ELR (cell line): ENCODE data around the gene TCEANC.
A peak's percentile ranks its signal among the peaks of the same experiment; 100 is the strongest.
"Not testable (repeated sequence)": the region's sequence is repeated elsewhere in the genome, so short reads cannot be mapped to it uniquely, and the experiment has no call there.

ENCODE experiments used
- DNase-seq: peaks from one replicate; pipeline ENCODE4 v3.0.0-alpha.2; 2015; ENCODE audit warnings: low read depth

Gene TCEANC

GRCh38 chrX:13658602-13659001 lies 5.7 kb downstream of the TCEANC start:
- peak; percentile 64 for DNase-seq

- peak; percentile 73 for DNase-seq
These were observed 6.1 kb downstream of the TCEANC start for GRCh38 chrX:13659063-13659462.

- no peak for DNase-seq
These were observed 8.9 kb downstream of the TCEANC start for GRCh38 chrX:13661735-13662288.

GRCh38 chrX:13662355-13662791 lies 9.4 kb downstream of the TCEANC start:
- DNase-seq, result peak; percentile 13

GRCh38 chrX:13664020-13664419 lies 11.1 kb downstream of the TCEANC start:
- no peak for DNase-seq

GRCh38 chrX:13666836-13667235 lies 13.9 kb downstream of the TCEANC start:
- DNase-seq, result no peak

GRCh38 chrX:13667919-13668318 lies 15.0 kb downstream of the TCEANC start:
- DNase-seq, result no peak

GRCh38 chrX:13669246-13669737 lies 16.4 kb downstream of the TCEANC start:
- DNase-seq, result peak; percentile 83

- DNase-seq, result not testable (repeated sequence)
These were observed 16.8 kb downstream of the TCEANC start for GRCh38 chrX:13669755-13670154.

- DNase-seq, result no peak
These were observed 17.3 kb downstream of the TCEANC start for GRCh38 chrX:13670197-13670596.

- DNase-seq, result no peak
These were observed 20.1 kb downstream of the TCEANC start for GRCh38 chrX:13673016-13673415.

GRCh38 chrX:13676885-13677284 lies 23.9 kb downstream of the TCEANC start:
- DNase-seq, result no peak

- not testable (repeated sequence) for DNase-seq
These were observed 26.8 kb downstream of the TCEANC start for GRCh38 chrX:13679700-13680099.

- no peak for DNase-seq
These were observed 28.7 kb downstream of the TCEANC start for GRCh38 chrX:13681595-13681994.

GRCh38 chrX:13684361-13684760 lies 31.4 kb downstream of the TCEANC start:
- DNase-seq, result no peak

GRCh38 chrX:13685126-13685763 lies 32.3 kb downstream of the TCEANC start:
- peak; percentile 59 for DNase-seq

GRCh38 chrX:13687203-13687602 lies 34.3 kb downstream of the TCEANC start:
- DNase-seq, result no peak

- no peak for DNase-seq
These were observed 35.5 kb downstream of the TCEANC start for GRCh38 chrX:13688384-13688957.

- DNase-seq, result peak; percentile 79
These were observed 36.2 kb downstream of the TCEANC start, which contains the start of gene RAB9A for GRCh38 chrX:13688958-13689740. RAB9A (plus strand) TSS chrX:13689128; CDS start chrX:13708747, 19,619 bp downstream.

GRCh38 chrX:13689741-13690211 lies 36.8 kb downstream of the TCEANC start:
- DNase-seq, result peak; percentile 54

GRCh38 chrX:13690836-13691235 lies 37.9 kb downstream of the TCEANC start:
- DNase-seq, result peak; percentile 23

GRCh38 chrX:13691841-13692371 lies 39.0 kb downstream of the TCEANC start:
- peak; percentile 28 for DNase-seq
